Activated B cell treated with CpG ODN at 0.5 μM for 24 hours (primary cell): ENCODE data around the gene PHPT1. TPM values are rescaled to one million over a fixed set of nuclear protein-coding genes. Genes with fewer than 3 reads are reported as not detected.
"Not testable (repeated sequence)": the region's sequence is repeated elsewhere in the genome, so short reads cannot be mapped to it uniquely, and the experiment has no call there.

Experiments
- ATAC-seq: fragments of 200-7000 bp; cut with Tn5 transposase; one replicate; pipeline ENCODE4 v1.10.0; 2021; ENCODE audit warnings: low read depth, mild to moderate bottlenecking, moderate library complexity
- CTCF ChIA-PET: fragments of 350-600 bp; sonication (Branson Sonifier 250); formaldehyde crosslinking; loops from one replicate; lab custom pipeline; 2021; ENCODE audit warnings: antibody characterized with exemption; lab: Charles Lee
- POLR2A ChIA-PET: fragments of 350-600 bp; sonication (Branson Sonifier 250); formaldehyde crosslinking; loops from one replicate; lab custom pipeline; 2021; ENCODE audit warnings: antibody characterized with exemption; lab: Charles Lee
- DNase-seq: peaks from one replicate; pipeline ENCODE4 v3.0.0; 2022
- H3K27ac Mint-ChIP-seq: one replicate; pipeline ENCODE4 v1.8.0; 2020; ENCODE audit warnings: mixed read lengths
- H3K27me3 Mint-ChIP-seq: one replicate; pipeline ENCODE4 v1.8.0; 2021; ENCODE audit warnings: mixed read lengths
- H3K36me3 Mint-ChIP-seq: one replicate; pipeline ENCODE4 v1.8.0; 2021; ENCODE audit warnings: low read depth, mixed read lengths
- H3K4me1 Mint-ChIP-seq: one replicate; pipeline ENCODE4 v1.8.0; 2021; ENCODE audit warnings: mixed read lengths
- H3K4me3 Mint-ChIP-seq: one replicate; pipeline ENCODE4 v1.8.0; 2020; ENCODE audit warnings: mild to moderate bottlenecking, mixed read lengths
- H3K9me3 Mint-ChIP-seq: one replicate; pipeline ENCODE4 v1.8.0; 2020; ENCODE audit warnings: mixed read lengths
- CTCF ChIP-seq: fragments of 200-600 bp; IDR thresholded peaks from one replicate; pipeline ENCODE4 v1.8.0; 2022; ENCODE audit warnings: antibody characterized with exemption, mild to moderate bottlenecking
- intact Hi-C: fragments of 100-400 bp; cut with micrococcal nuclease; formaldehyde crosslinking; loops from one replicate; pipeline ENCODE4 v1.15.1; 2024
- total RNA-seq: library from RNA; stranded (reverse); gene quantifications from 2 replicates; pipeline ENCODE4 v1.2.3, GENCODE V29; 2022

PHPT1 gene
- total RNA-seq, 1 donor from 2014 or later = 64.6 TPM

- Mint-ChIP-seq H3K27ac (no peak overlapping the region), H3K9me3 (no peaks in the 10 kb centered on the region), H3K4me1 (peaks cover 4% of the 10 kb centered on the region), H3K36me3 (peaks cover 40% of the 10 kb centered on the region), H3K27me3 (no peaks in the 10 kb centered on the region), H3K4me3 (no peak overlapping the region)
- no peak for TF ChIP-seq CTCF
- DNase-seq = no peak
- POLR2A ChIA-PET = interaction anchor here (0.6 kb wide), 1 partner anchor 25 kb away, joined by 11 read pairs; no protein-coding TSS in a partner anchor
- no peak for ATAC-seq
- CTCF ChIA-PET = no interaction called here
- intact Hi-C loops = no loop called here
These were observed 13.9 kb upstream of the PHPT1 start for GRCh38 chr9:136835162-136835931.

- no peak for ATAC-seq
- Mint-ChIP-seq H3K36me3 (peaks cover 35% of the 10 kb centered on the region), H3K9me3 (no peaks in the 10 kb centered on the region), H3K4me3 (no peak overlapping the region), H3K4me1 (peaks cover 4% of the 10 kb centered on the region), H3K27me3 (no peaks in the 10 kb centered on the region), H3K27ac (no peak overlapping the region)
- intact Hi-C loops = no loop called here
- DNase-seq = no peak
- ChIA-PET CTCF (no interaction called here), POLR2A (no interaction called here)
- no peak for TF ChIP-seq CTCF
These were observed 13.0 kb upstream of the PHPT1 start for GRCh38 chr9:136835932-136836904.

GRCh38 chr9:136837146-136837855 lies 11.9 kb upstream of the PHPT1 start:
- Mint-ChIP-seq H3K9me3 (no peaks in the 10 kb centered on the region), H3K27ac (no peak overlapping the region), H3K36me3 (peaks cover 24% of the 10 kb centered on the region), H3K27me3 (no peaks in the 10 kb centered on the region), H3K4me1 (peaks cover 6% of the 10 kb centered on the region), H3K4me3 (no peak overlapping the region)
- ATAC-seq = no peak
- intact Hi-C loops = no loop called here
- ChIA-PET POLR2A (no interaction called here), CTCF (no interaction called here)
- no peak for TF ChIP-seq CTCF
- no peak for DNase-seq

- intact Hi-C loops, H3K27ac Mint-ChIP-seq, ATAC-seq, H3K27me3 Mint-ChIP-seq, H3K4me3 Mint-ChIP-seq, POLR2A ChIA-PET, H3K4me1 Mint-ChIP-seq, DNase-seq, CTCF ChIA-PET, H3K9me3 Mint-ChIP-seq: not testable (repeated sequence)
- H3K36me3 Mint-ChIP-seq = peaks cover 21% of the 10 kb centered on the region
These were observed 11.3 kb upstream of the PHPT1 start for GRCh38 chr9:136837856-136838277.

- ATAC-seq (no peak), DNase-seq (no peak)
- H3K4me1 Mint-ChIP-seq = peaks cover 10% of the 10 kb centered on the region
- no peaks in the 10 kb centered on the region for H3K9me3 Mint-ChIP-seq
- H3K4me3 Mint-ChIP-seq = no peak overlapping the region
- intact Hi-C loops = no loop called here
- no peaks in the 10 kb centered on the region for H3K27me3 Mint-ChIP-seq
- no peak overlapping the region for H3K27ac Mint-ChIP-seq
- TF ChIP-seq CTCF = no peak
- ChIA-PET POLR2A (interaction anchor here (0.5 kb wide), 1 partner anchor 20 kb away, joined by 9 read pairs; no protein-coding TSS in a partner anchor), CTCF (no interaction called here)
- peaks cover 21% of the 10 kb centered on the region for H3K36me3 Mint-ChIP-seq
These were observed 10.6 kb upstream of the PHPT1 start for GRCh38 chr9:136838314-136839228.
